H1 (cell line): Measurements from ENCODE around the gene ISM1. TPM values are rescaled to one million over a fixed set of nuclear protein-coding genes. Genes with fewer than 3 reads are reported as not detected.

Experiments used
- CTCF ChIA-PET: fragments of 300-600 bp; sonication (Branson Sonifier 250); formaldehyde crosslinking; loops from one replicate; lab custom pipeline; 2021; ENCODE audit not compliant: partially characterized antibody; lab: Charles Lee
- POLR2A ChIA-PET: fragments of 300-600 bp; sonication (Branson Sonifier 250); formaldehyde crosslinking; loops from one replicate; lab custom pipeline; 2021; ENCODE audit warnings: inconsistent platforms; ENCODE audit not compliant: partially characterized antibody; lab: Charles Lee
- DNase-seq, 2 experiments: peaks; one replicate each; pipeline versions ENCODE4 v3.0.0 to v3.0.0-alpha.2; 2010 to 2022; ENCODE audit warnings: low spot score in 2 of 2, low read depth in 1 of 2, mixed read lengths in 1 of 2
- FAIRE-seq: peaks from 2 replicates; lab custom pipeline; 2011; peaks lifted over from hg19 to GRCh38; lab: Jason Lieb, UNC
- H2AFZ ChIP-seq: 2 replicates; pipeline ENCODE4 v1.8.1; 2012; ENCODE audit warnings: low read length, inconsistent platforms
- H2AK5ac ChIP-seq: 2 replicates; pipeline ENCODE4 v1.6.1; 2013; ENCODE audit warnings: low read depth, low read length
- H2BK120ac ChIP-seq: replicated peaks from 2 replicates; pipeline ENCODE3; 2013; ENCODE audit warnings: low read depth, low read length, inconsistent platforms
- H2BK12ac ChIP-seq: 2 replicates; pipeline ENCODE4 v1.6.1; 2013; ENCODE audit warnings: low read depth, low read length
- H2BK15ac ChIP-seq: 2 replicates; pipeline ENCODE4 v1.6.1; 2013; ENCODE audit warnings: low read length
- H2BK20ac ChIP-seq: 2 replicates; pipeline ENCODE4 v1.6.1; 2013; ENCODE audit warnings: low read length
- H2BK5ac ChIP-seq: 2 replicates; pipeline ENCODE4 v1.6.1; 2013; ENCODE audit warnings: low read depth, low read length
- H3K14ac ChIP-seq: 2 replicates; pipeline ENCODE4 v1.6.1; 2013; ENCODE audit warnings: inconsistent platforms; ENCODE audit not compliant: insufficient read length
- H3K18ac ChIP-seq: 2 replicates; pipeline ENCODE4 v1.6.1; 2013; ENCODE audit warnings: low read length; ENCODE audit errors: extremely low read depth
- H3K23ac ChIP-seq: 2 replicates; pipeline ENCODE4 v1.6.1; 2013; ENCODE audit warnings: inconsistent platforms; ENCODE audit not compliant: insufficient read length
- H3K23me2 ChIP-seq: 2 replicates; pipeline ENCODE4 v1.6.1; 2013; ENCODE audit warnings: low read depth, low read length
- H3K27ac ChIP-seq: 2 replicates; pipeline ENCODE4 v1.6.1; 2011; ENCODE audit warnings: low read depth, low read length, inconsistent platforms
- H3K27me3 ChIP-seq, 4 experiments: replicated peaks in 1 of 4; 1 replicate in 1 of 4; 2 replicates in 3 of 4; pipeline versions ENCODE4 v1.6.1 to v1.8.1; 2011 to 2013; ENCODE audit warnings: low read length in 3 of 4, mild to moderate bottlenecking in 3 of 4, inconsistent platforms in 2 of 4, mixed read lengths in 2 of 4, moderate library complexity in 1 of 4; ENCODE audit not compliant: control insufficient read depth in 3 of 4, insufficient read depth in 3 of 4; ENCODE audit errors: extremely low read depth in 1 of 4
- H3K36me3 ChIP-seq, 4 experiments: 2 replicates each; pipeline versions ENCODE4 v1.6.1 to v1.8.1; 2011 to 2013; ENCODE audit warnings: mild to moderate bottlenecking in 4 of 4, low read length in 3 of 4, moderate library complexity in 2 of 4, control low read depth in 1 of 4, inconsistent platforms in 1 of 4; ENCODE audit not compliant: insufficient read depth in 4 of 4, control insufficient read depth in 2 of 4
- H3K4ac ChIP-seq: replicated peaks from 2 replicates; pipeline ENCODE3; 2013; ENCODE audit warnings: low read length, low read depth, mixed read lengths, inconsistent platforms; ENCODE audit not compliant: insufficient read length
- H3K4me1 ChIP-seq, 4 experiments: replicated peaks in 1 of 4; 1 replicate in 1 of 4; 2 replicates in 3 of 4; pipeline versions ENCODE4 v1.6.1 to v1.8.1; 2011 to 2013; ENCODE audit warnings: low read length in 3 of 4, inconsistent platforms in 2 of 4, mixed read lengths in 1 of 4; ENCODE audit not compliant: insufficient read depth in 4 of 4, control insufficient read depth in 3 of 4
- H3K4me2 ChIP-seq, 2 experiments: 2 replicates each; pipeline versions ENCODE4 v1.6.1 to v1.8.1; 2011 to 2013; ENCODE audit warnings: low read depth in 2 of 2, low read length in 2 of 2, control low read depth in 1 of 2, inconsistent platforms in 1 of 2, mild to moderate bottlenecking in 1 of 2; ENCODE audit not compliant: insufficient read depth in 1 of 2
- H3K4me3 ChIP-seq, 4 experiments: fragments of 200-600, 300-600 bp in 1 of 4; sonication (generic), shearing (Covaris generic), sonication (Bioruptor Twin) in 1 of 4; 2 replicates each; pipeline versions ENCODE4 v1.5.1 to v1.8.1; 2011 to 2016; ENCODE audit warnings: low read length in 4 of 4, low read depth in 3 of 4, control low read depth in 2 of 4, inconsistent platforms in 2 of 4, mild to moderate bottlenecking in 2 of 4, mixed read lengths in 1 of 4, moderate library complexity in 1 of 4; ENCODE audit not compliant: insufficient read depth in 2 of 4; ENCODE audit errors: extremely low read depth in 1 of 4
- H3K56ac ChIP-seq: replicated peaks from 2 replicates; pipeline ENCODE3; 2013; ENCODE audit warnings: low read depth, mild to moderate bottlenecking, mixed read lengths, low read length, inconsistent platforms; ENCODE audit not compliant: insufficient read length
- H3K79me1 ChIP-seq: 2 replicates; pipeline ENCODE4 v1.6.1; 2013; ENCODE audit warnings: low read depth, low read length, control low read depth
- H3K79me2 ChIP-seq, 2 experiments: 2 replicates each; pipeline versions ENCODE4 v1.6.1 to v1.8.1; 2012 to 2013; ENCODE audit warnings: low read length in 2 of 2, mild to moderate bottlenecking in 2 of 2, inconsistent platforms in 1 of 2; ENCODE audit not compliant: insufficient read depth in 2 of 2, control insufficient read depth in 1 of 2
- H3K9ac ChIP-seq, 4 experiments: replicated peaks in 1 of 4; 1 replicate in 1 of 4; 2 replicates in 3 of 4; pipeline versions ENCODE4 v1.6.1 to v1.8.1; 2011 to 2013; ENCODE audit warnings: low read depth in 3 of 4, low read length in 3 of 4, control low read depth in 2 of 4, mild to moderate bottlenecking in 2 of 4, moderate library complexity in 2 of 4, inconsistent platforms in 1 of 4; ENCODE audit errors: extremely low read depth in 1 of 4
- H3K9me3 ChIP-seq, 2 experiments: 2 replicates each; pipeline versions ENCODE4 v1.6.1 to v1.8.1; 2012 to 2013; ENCODE audit warnings: mild to moderate bottlenecking in 2 of 2, moderate library complexity in 2 of 2, control low read depth in 1 of 2, inconsistent platforms in 1 of 2, low read depth in 1 of 2, low read length in 1 of 2, mixed read lengths in 1 of 2; ENCODE audit not compliant: insufficient read depth in 2 of 2
- H4K20me1 ChIP-seq, 2 experiments: replicated peaks in 1 of 2; 2 replicates each; pipeline versions ENCODE3 to v1.8.1; 2011 to 2013; ENCODE audit warnings: inconsistent platforms in 2 of 2, low read length in 2 of 2, mild to moderate bottlenecking in 1 of 2; ENCODE audit not compliant: insufficient read depth in 2 of 2, control insufficient read depth in 1 of 2
- H4K5ac ChIP-seq: 2 replicates; pipeline ENCODE4 v1.6.1; 2013; ENCODE audit warnings: low read length, low read depth, mixed read lengths, inconsistent platforms; ENCODE audit not compliant: insufficient read length
- H4K8ac ChIP-seq: 2 replicates; pipeline ENCODE4 v1.8.0; 2013; ENCODE audit warnings: mild to moderate bottlenecking, moderate library complexity, low read length, inconsistent platforms; ENCODE audit not compliant: insufficient read depth; ENCODE audit errors: extremely low read depth
- H4K91ac ChIP-seq: replicated peaks from 2 replicates; pipeline ENCODE3; 2013; ENCODE audit warnings: low read length, mixed read lengths, inconsistent platforms; ENCODE audit not compliant: insufficient read length
- BRCA1 ChIP-seq: IDR thresholded peaks from 2 replicates; pipeline ENCODE4 v1.6.1; 2012; ENCODE audit warnings: low read depth, low read length, improper control_type of control experiment
- CEBPB ChIP-seq: IDR thresholded peaks from 2 replicates; pipeline ENCODE4 v1.6.1; 2012; ENCODE audit warnings: low read depth, low read length
- GTF2F1 ChIP-seq: IDR thresholded peaks from 2 replicates; pipeline ENCODE4 v1.6.1; 2012; ENCODE audit warnings: low read depth, low read length, improper control_type of control experiment, borderline replicate concordance
- HDAC6 ChIP-seq: IDR thresholded peaks from one replicate; pipeline ENCODE4 v1.7.1; 2012; ENCODE audit warnings: low read depth, mild to moderate bottlenecking, inconsistent platforms, low read length, moderate library complexity
- KDM1A ChIP-seq: fragments of 200-600, 300-600 bp; sonication (generic); IDR thresholded peaks from 2 replicates; pipeline ENCODE4 v1.7.1; 2016; ENCODE audit warnings: mild to moderate bottlenecking, low read length, borderline replicate concordance
- KDM4A ChIP-seq: IDR thresholded peaks from one replicate; pipeline ENCODE4 v1.7.1; 2012; ENCODE audit warnings: low read depth, mild to moderate bottlenecking, moderate library complexity, low read length, inconsistent platforms; ENCODE audit not compliant: severe bottlenecking
- KDM5A ChIP-seq: fragments of 200-600 bp; IDR thresholded peaks from 2 replicates; pipeline ENCODE4 v1.7.1; 2012; ENCODE audit warnings: mild to moderate bottlenecking, low read length, inconsistent platforms, mixed read lengths
- PHF8 ChIP-seq: fragments of 200-600 bp; sonication (generic); conservative IDR thresholded peaks from 2 replicates; pipeline ENCODE4 v1.7.1; 2012; ENCODE audit warnings: low read depth, mild to moderate bottlenecking, inconsistent platforms, low read length, moderate library complexity
- RNF2 ChIP-seq: fragments of 200-900, 300-1000 bp; sonication (generic); IDR thresholded peaks from 2 replicates; pipeline ENCODE4 v1.7.1; 2016; ENCODE audit warnings: borderline replicate concordance, low read depth, mild to moderate bottlenecking, antibody characterized with exemption, low read length; ENCODE audit not compliant: poor library complexity, severe bottlenecking; ENCODE audit errors: missing control alignments
- SP1 ChIP-seq: IDR thresholded peaks from 2 replicates; pipeline ENCODE4 v1.6.1; 2011; ENCODE audit warnings: low read depth, low read length
- SP2 ChIP-seq: IDR thresholded peaks from 2 replicates; pipeline ENCODE4 v1.6.1; 2012; ENCODE audit warnings: mild to moderate bottlenecking, low read length, inconsistent platforms
- SUZ12 ChIP-seq: fragments of 200-600 bp; sonication (generic); IDR thresholded peaks from 2 replicates; pipeline ENCODE4 v1.6.1; 2012; ENCODE audit warnings: mild to moderate bottlenecking, inconsistent platforms, low read length, moderate library complexity, mixed read lengths
- TCF12 ChIP-seq: IDR thresholded peaks from 2 replicates; pipeline ENCODE4 v1.6.1; 2011; ENCODE audit warnings: low read depth, mild to moderate bottlenecking, low read length
- WGBS, 2 experiments: shearing (Covaris generic) in 1 of 2; methylation state at CpG; one replicate each; pipeline versions ENCODE4 v1.1.6 to v1.1.7; 2013 to 2015; ENCODE audit warnings: low lambda C conversion rate in 2 of 2, mixed read lengths in 2 of 2, inconsistent platforms in 1 of 2, low coverage in 1 of 2, missing lambda C conversion rate in 1 of 2; ENCODE audit not compliant: insufficient replicate concordance in 2 of 2, insufficient coverage in 1 of 2, insufficient read length in 1 of 2; ENCODE audit errors: extremely low coverage in 1 of 2, missing lambda C conversion rate in 1 of 2; 5-methylcytosine and 5-hydroxymethylcytosine counted together
- polyA plus RNA-seq, 7 experiments: library from polyadenylated mRNA; depleted of rRNA in 3 of 7; stranded (reverse) in 5 of 7; unstranded in 2 of 7; fragments of >200 nt in 5 of 7; fragments of 200-250 nt in 2 of 7; gene quantifications; 1 replicate in 5 of 7; 2 replicates in 1 of 7; 4 replicates in 1 of 7; pipeline versions ENCODE4 v1.2.1 to v1.2.3, GENCODE V29; 2011 to 2013; ENCODE audit warnings: missing spikeins in 2 of 7, mixed read lengths in 2 of 7
- total RNA-seq: library from RNA; stranded (reverse); fragmentation: NEBNext Ultra II Directional; extraction: Animal tissue kit (Norgen Biotek cat#: 25700); gene quantifications from 2 replicates; pipeline ENCODE4 v1.2.1, GENCODE V29; 2021

Gene ISM1
- total and polyA plus RNA-seq, 2 of the 8 experiments (the other 6 are each of a cell fraction or from before 2014, with no cell fraction given): 0.62 to 0.97 TPM

DNA sequence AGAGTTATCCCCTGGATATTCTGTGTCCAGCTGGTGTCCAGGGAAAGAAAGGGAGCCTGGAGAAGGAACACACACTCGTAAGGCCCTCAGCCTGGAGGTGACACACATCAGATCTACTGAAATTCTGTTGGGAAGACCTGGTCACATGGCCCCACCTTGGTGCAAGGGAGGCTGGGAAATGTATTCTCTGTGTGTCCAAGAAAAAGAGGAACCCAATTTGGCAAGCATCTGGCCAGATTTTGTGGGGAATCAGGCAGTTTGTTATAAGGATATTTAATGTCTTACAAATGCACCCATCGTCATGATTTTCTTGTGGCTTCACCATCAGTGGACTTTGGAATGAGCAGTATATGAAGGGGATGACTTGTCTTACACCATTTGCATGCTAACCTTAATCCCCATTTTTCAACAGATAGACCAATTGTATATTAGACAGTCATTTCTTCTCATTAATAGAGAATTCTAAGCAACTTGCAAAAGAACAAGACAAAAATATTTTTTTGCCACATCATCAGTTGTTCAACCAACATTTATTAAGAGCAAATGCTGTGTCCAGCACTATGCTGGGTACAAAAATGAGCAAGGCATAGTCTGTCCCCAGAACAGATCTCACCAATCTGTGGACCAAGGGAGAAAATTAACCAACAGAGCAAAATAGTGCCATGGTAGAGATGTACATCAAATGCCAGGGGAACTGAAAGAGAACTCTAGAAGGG lies 59.7 kb downstream of the ISM1 start:
- H4K20me1 ChIP-seq: no peaks in the 10 kb centered on the region
- ChIA-PET POLR2A (no interaction called here), CTCF (interaction anchor here (0.7 to 1.0 kb wide), 3 partner anchors 16 to 161 kb away, joined by 3 to 4 read pairs (median 3); no protein-coding TSS in a partner anchor)
- no peak overlapping the region for H2BK5ac ChIP-seq
- H3K36me3 ChIP-seq: no peaks in the 10 kb centered on the region
- H3K14ac ChIP-seq: no peak overlapping the region
- no peak overlapping the region for H3K9ac ChIP-seq
- H3K23ac ChIP-seq: no peak overlapping the region
- no peak overlapping the region for H4K5ac ChIP-seq
- no peak overlapping the region for H3K4ac ChIP-seq
- H4K91ac ChIP-seq: no peak overlapping the region
- FAIRE-seq: no peak
- H3K9me3 ChIP-seq: no peaks in the 10 kb centered on the region
- no peak overlapping the region for H2BK12ac ChIP-seq
- no peak overlapping the region for H4K8ac ChIP-seq
- H2AFZ ChIP-seq: no peak overlapping the region
- H2AK5ac ChIP-seq: no peak overlapping the region
- H3K56ac ChIP-seq: no peak overlapping the region
- no peak overlapping the region for H2BK20ac ChIP-seq
- no peak overlapping the region for H3K27ac ChIP-seq
- no peaks in the 10 kb centered on the region for H3K27me3 ChIP-seq
- no peak overlapping the region for H2BK15ac ChIP-seq
- H2BK120ac ChIP-seq: no peak overlapping the region
- peaks cover 0 to 2% (median 0%) of the 10 kb centered on the region in 4 experiments; a peak in 1 of 7 replicates for H3K4me1 ChIP-seq
- 100% methylated on average over 2 of the region's 2 CpGs; no CpG with 5 or more reads in 1 of the 2 experiments for WGBS, 2 experiments
- H3K4me3 ChIP-seq: no peak overlapping the region
- H3K18ac ChIP-seq: no peak overlapping the region
- H3K4me2 ChIP-seq: no peak overlapping the region
- H3K79me1 ChIP-seq: no peaks in the 10 kb centered on the region
- TF ChIP-seq SP2: no peak
- TF ChIP-seq KDM1A: no peak
- TF ChIP-seq SUZ12: no peak
- no peak for TF ChIP-seq RNF2
- no peak for TF ChIP-seq CEBPB
- no peak for TF ChIP-seq BRCA1
- TF ChIP-seq PHF8: no peak
- no peak for TF ChIP-seq HDAC6
- no peak for TF ChIP-seq TCF12
- TF ChIP-seq KDM4A: no peak
- no peak for TF ChIP-seq GTF2F1
- TF ChIP-seq SP1: no peak
- no peak for TF ChIP-seq KDM5A
- no peak for DNase-seq
- H3K23me2 ChIP-seq: no peaks in the 10 kb centered on the region
- H3K79me2 ChIP-seq: no peaks in the 10 kb centered on the region
